AG09309 (cell line): ENCODE results near the gene TMPRSS3.

Experiments used
- DNase-seq: peaks from one replicate; pipeline ENCODE4 v3.0.0-alpha.2; 2010; ENCODE audit warnings: low read depth
- H3K4me3 ChIP-seq: 2 replicates; pipeline ENCODE4 v1.5.1; 2011; ENCODE audit warnings: mild to moderate bottlenecking, low read depth, low read length, moderate library complexity; ENCODE audit not compliant: control insufficient read depth
- CTCF ChIP-seq: IDR thresholded peaks from 2 replicates; pipeline ENCODE4 v1.5.1; 2011; ENCODE audit warnings: mild to moderate bottlenecking, low read depth, low read length, inconsistent platforms; ENCODE audit not compliant: insufficient read depth, control insufficient read depth; ENCODE audit errors: missing control alignments

The TMPRSS3 gene

DNA sequence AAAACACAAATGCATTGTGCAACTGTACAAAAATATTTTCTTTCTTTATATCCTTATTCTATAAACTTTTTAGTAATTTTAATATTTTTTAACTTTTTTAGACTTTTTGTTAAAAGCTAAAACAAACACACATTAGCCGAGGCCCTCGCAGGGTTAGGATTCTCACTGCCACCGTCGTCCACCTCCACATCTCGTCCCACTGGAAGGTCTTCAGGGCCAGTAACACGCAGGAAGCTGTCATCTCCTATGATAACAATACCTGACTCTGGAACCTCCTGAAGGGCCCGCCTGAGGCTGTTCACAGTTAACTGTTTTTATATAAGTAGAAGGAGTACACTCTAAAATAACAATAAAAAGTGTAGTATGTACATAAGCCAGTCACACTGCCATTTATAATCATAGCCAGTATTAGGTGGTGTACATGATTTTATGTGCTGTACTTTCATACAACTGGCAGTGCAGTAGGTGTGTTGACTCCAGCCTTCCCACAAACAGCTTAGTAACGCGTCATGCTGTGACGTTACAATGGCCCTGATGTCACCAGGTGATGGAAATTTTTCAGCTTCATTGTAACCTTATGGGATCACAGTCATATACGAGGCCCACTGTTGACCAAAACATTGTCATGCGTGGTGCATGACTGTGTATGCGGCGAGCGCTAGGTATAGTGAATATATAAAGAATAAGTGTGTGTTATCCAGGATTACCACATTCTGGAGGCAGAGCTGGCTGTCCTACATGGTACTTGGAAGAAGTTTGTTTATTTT lies 53.9 kb downstream of the TMPRSS3 start:
- DNase-seq, result no peak
- no peak overlapping the region for H3K4me3 ChIP-seq
- TF ChIP-seq CTCF, result no peak

GRCh38 chr21:42340187-42341050 lies 55.4 kb downstream of the TMPRSS3 start:
- TF ChIP-seq CTCF, result no peak
- H3K4me3 ChIP-seq, result no peak overlapping the region

DNA sequence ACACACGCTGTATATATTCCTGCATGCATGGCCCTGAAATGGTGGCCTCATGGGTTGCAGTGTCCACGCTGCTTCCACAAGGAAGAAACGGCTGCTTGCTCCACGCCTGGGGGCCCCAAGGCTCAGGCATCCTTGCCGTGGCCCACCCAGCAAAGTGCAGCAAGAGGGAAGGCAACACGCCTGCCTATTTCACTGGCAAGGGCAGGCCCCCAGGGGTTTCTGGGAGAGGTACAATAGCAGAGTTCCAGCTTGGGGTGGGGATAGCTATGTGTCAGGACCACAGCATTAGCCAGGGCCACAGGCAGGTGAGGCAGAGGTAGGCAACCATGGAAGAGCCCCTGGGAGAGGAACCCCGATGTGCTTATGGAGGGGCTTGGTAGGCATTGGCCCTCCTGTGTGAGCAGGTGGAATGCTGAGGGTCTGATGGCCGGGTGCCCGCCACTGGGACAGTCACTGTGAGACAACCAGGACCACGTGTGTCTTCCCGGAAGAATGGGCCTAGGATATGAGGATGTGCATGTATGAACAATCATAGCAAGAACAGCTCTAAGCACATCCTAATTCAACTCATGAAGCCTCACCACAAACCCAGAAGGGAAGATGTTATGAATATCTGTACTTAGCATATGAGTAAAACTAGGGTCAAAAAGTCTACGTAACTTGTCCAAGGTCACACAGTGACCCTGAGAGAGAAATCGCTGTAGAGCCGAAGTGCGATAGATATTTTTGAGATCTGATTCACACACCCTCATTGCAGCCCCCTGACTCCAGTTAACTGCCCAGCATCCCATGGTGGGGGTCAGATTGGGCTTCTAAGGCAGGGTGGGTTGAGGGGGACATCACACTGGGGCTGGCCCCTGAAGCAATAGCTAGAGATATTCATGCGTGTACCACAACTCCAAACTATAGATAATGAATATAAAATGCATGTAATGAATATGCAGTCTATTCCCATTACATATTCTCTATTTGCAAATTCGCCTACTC lies 56.8 kb downstream of the TMPRSS3 start:
- TF ChIP-seq CTCF, result no peak
- DNase-seq, result no peak
- no peak overlapping the region for H3K4me3 ChIP-seq

More at GRCh38 chr21:42340187-42341050, 55.4 kb downstream of the TMPRSS3 start:
- DNase-seq, result no peak

DNA sequence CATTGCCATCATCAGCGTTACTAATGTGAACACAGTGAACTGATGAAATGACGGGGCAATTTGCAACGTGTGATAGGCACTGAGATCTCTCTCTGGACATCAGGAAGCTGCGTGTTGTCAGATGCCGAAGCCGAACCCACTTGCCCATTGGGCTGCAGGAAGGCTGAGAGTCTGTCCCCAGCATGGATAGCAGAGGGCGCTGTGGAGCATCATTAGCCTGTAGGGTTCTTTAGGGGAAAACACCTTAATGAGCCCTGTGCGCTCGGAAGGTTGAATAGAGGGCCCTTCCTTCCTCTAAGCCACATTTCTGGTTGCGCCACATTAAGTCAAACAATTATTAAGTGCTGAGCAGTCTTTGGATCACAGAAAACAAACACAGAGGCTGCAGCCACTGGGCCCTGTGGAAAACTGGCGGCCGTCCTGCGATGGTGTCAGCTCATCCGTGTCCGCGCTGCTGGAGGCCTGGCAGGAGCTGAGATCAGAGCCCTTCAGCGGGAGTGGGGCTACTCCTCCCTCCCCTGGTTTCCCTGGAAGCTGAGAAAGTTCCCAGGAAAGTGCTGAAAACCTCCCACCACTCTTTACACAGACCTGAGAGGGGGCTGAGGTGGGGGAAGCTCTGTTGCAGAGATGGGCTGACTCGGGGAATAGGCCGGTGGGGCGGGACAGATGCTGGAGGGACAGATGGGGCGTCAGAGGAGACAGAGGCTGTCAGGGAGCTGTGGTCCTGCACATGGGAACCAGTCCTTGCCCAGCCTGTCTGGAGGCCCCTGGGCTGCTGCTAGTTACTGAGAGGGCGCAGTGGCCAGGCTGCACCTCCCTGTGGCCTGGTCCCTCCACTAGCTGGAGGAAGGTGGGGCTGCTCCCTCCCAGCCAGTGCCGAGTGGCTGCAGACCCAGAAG lies 57.8 kb downstream of the TMPRSS3 start:
- H3K4me3 ChIP-seq, result no peak overlapping the region
- DNase-seq, result no peak
- peak; percentile 48 for TF ChIP-seq CTCF

DNA sequence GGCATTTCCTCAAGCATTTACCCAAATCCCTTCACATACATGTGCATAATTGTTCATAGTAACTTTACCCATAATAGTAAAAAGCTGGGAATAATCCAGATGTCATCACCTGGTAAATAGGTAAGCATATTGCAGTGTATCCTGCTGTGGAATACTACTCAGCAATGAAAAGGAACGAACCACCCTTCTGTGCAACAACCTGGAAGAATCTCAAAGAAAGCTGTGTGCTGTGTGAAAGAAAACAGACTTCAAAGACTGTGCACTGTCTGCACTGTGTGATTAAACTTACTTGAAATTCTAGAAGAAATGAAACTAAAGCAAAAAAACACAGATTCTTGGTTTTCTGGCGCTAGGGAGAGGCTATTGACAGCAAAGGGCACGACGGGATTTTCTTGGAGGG lies 58.6 kb downstream of the TMPRSS3 start:
- no peak for DNase-seq
- no peak for TF ChIP-seq CTCF
- H3K4me3 ChIP-seq, result no peak overlapping the region
